Measurements from ENCODE around the gene EPHB2.

Gene EPHB2

DNA sequence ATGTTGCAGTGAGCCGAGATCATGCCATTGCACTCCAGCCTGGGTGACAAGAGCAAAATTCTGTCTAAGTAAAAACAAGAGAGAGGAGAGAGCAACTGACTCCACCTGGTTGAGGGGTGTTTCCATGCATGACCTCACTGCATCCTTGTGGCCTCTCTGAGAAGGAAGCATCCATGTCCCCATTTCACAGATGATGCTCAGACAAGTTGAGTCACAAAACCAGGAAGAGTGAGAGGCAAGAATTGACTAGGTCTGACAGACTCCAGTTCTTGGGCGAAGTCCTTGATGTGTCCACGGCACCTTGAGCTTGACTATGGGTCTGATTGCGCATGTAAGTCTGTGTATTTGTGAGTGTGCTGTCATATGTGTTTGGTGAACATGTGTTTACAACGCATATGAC, 156.2 kb downstream of the EPHB2 start:
- peaks cover 3% of the 10 kb centered on the region for H3K36me3 ChIP-seq (ENCODE audit: control insufficient read depth, insufficient read depth, low read length)
- H3K4me1 ChIP-seq (ENCODE audit: control insufficient read depth, insufficient read depth, low read length) = no peaks in the 10 kb centered on the region
- H3K9me3 ChIP-seq (ENCODE audit: control insufficient read depth, insufficient read depth, low read length) = no peaks in the 10 kb centered on the region
- H3K9ac ChIP-seq (ENCODE audit: low read depth, low read length) = no peak overlapping the region
- H3K4me3 ChIP-seq (ENCODE audit: low read depth, low read length) = no peak overlapping the region
- no peaks in the 10 kb centered on the region for H3K27me3 ChIP-seq (ENCODE audit: control insufficient read depth, insufficient read depth, low read length)

DNA sequence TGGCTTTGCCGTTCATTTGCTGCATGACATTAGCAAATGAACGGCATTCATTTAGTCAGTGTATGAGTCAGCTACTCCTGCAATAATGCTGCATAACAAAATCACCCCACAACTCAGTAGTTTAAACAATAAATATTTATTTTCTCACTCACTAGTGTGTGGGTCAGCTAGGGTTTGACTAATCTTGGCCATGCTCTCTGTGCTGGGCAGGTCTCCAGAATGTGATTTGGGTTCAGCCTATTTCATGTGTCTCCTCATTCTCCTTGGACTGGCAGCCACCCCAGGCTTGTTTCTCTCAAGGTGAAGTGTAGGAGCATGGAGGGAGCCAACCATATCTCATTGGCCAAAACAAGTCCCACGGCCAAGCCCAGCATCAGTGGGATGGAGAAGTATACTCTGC, 157.7 kb downstream of the EPHB2 start:
- Histone ChIP-seq H3K36me3 (ENCODE audit: control insufficient read depth, insufficient read depth, low read length) (peaks cover 3% of the 10 kb centered on the region), H3K4me3 (ENCODE audit: low read depth, low read length) (no peak overlapping the region), H3K9ac (ENCODE audit: low read depth, low read length) (no peak overlapping the region), H3K9me3 (ENCODE audit: control insufficient read depth, insufficient read depth, low read length) (no peaks in the 10 kb centered on the region), H3K4me1 (ENCODE audit: control insufficient read depth, insufficient read depth, low read length) (no peaks in the 10 kb centered on the region), H3K27me3 (ENCODE audit: control insufficient read depth, insufficient read depth, low read length) (no peaks in the 10 kb centered on the region)

DNA sequence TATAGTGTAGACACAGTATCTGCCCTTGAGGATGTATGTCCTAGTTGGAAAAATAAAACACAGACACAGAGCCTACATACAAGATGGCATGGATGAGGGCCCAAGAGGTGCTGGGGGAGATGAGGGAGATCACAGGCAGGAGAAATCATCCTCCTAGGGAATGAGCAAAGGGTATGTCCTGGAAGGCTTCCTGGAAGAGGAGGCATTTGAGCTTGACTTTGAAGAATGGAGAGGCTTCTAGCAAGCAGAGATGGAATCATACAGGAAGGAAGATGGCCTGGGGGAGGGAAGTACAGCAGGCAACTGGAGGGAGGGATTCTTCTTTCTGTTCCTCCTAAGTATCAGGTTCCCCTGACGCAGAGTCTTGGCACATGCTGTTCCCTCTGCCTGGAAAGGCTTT, 158.7 kb downstream of the EPHB2 start:
- H3K9me3 ChIP-seq (ENCODE audit: control insufficient read depth, insufficient read depth, low read length) = no peaks in the 10 kb centered on the region
- H3K27me3 ChIP-seq (ENCODE audit: control insufficient read depth, insufficient read depth, low read length) = no peaks in the 10 kb centered on the region
- H3K36me3 ChIP-seq (ENCODE audit: control insufficient read depth, insufficient read depth, low read length) = peaks cover 3% of the 10 kb centered on the region
- no peak overlapping the region for H3K4me3 ChIP-seq (ENCODE audit: low read depth, low read length)
- H3K4me1 ChIP-seq (ENCODE audit: control insufficient read depth, insufficient read depth, low read length) = no peaks in the 10 kb centered on the region
- H3K9ac ChIP-seq (ENCODE audit: low read depth, low read length) = no peak overlapping the region

DNA sequence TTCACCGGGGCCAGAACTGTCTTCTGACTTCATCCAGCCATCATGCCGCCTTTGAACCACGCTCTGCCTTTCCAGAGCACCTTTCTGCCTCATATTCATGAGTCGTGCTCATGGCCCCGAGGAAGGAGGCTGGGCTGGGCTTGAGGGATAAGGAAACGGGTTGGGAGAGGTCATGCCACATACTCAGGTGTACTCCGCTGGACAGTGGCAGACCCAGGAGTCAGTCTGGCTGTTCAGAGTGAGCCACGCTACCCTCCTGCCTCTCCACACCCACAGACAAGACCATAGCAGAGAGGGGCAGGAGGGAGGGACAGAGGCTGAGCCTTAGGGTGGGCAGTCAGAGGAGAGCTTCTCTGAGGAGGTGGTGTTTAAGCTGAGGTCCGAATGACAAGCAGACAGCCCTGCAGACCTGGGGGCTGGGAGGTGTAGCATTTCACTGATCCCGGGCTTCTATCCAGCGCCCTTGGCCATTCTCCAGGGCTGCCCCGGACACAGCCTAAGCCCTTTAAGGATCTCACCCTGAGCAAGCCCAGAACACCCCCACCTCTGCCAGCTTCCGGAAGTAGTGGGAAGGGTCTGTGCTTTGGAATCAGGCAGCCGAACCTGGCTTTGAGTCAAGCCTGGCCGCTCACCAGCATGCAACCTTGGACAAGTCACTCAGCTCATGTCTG, 159.7 kb downstream of the EPHB2 start:
- H3K27me3 ChIP-seq (ENCODE audit: control insufficient read depth, insufficient read depth, low read length) = no peaks in the 10 kb centered on the region
- no peaks in the 10 kb centered on the region for H3K4me1 ChIP-seq (ENCODE audit: control insufficient read depth, insufficient read depth, low read length)
- H3K4me3 ChIP-seq (ENCODE audit: low read depth, low read length) = no peak overlapping the region
- no peak overlapping the region for H3K9ac ChIP-seq (ENCODE audit: low read depth, low read length)
- no peaks in the 10 kb centered on the region for H3K9me3 ChIP-seq (ENCODE audit: control insufficient read depth, insufficient read depth, low read length)
- peaks cover 3% of the 10 kb centered on the region for H3K36me3 ChIP-seq (ENCODE audit: control insufficient read depth, insufficient read depth, low read length)

DNA sequence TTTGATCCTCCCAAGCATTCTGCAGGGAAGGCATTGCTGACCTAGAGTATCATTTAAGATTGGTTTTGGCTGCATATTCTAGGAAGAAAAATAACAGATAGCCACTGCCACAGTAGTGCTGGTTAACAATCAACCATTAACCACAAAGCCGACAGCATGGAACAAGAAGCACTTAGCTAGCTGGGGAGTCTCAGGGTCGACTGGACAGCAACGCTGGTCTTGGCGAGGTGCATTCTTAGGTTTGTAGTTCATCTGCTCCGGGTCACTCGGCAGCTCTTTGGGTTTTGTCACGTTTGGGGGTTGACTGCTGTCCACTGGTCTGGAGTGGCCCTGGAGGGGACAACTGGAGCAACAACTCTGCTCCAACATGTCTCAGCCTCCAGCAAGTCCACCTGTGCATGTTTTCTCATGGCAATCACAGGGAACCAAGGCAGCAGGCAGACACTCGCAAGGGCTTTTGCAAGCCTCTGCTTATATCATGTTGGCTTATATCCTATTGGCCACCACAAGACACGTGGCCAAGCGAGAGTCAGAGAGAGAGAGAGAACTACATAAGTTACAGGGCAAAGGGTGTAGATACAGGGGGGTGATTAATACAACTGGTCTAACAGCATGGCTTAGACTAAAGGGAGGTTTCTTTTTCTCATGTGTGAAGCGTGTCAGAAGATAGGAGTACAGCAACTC, 162.5 kb downstream of the EPHB2 start:
- Histone ChIP-seq H3K27me3 (ENCODE audit: control insufficient read depth, insufficient read depth, low read length) (no peaks in the 10 kb centered on the region), H3K36me3 (ENCODE audit: control insufficient read depth, insufficient read depth, low read length) (no peaks in the 10 kb centered on the region), H3K9me3 (ENCODE audit: control insufficient read depth, insufficient read depth, low read length) (no peaks in the 10 kb centered on the region), H3K9ac (ENCODE audit: low read depth, low read length) (no peak overlapping the region), H3K4me3 (ENCODE audit: low read depth, low read length) (no peak overlapping the region), H3K4me1 (ENCODE audit: control insufficient read depth, insufficient read depth, low read length) (no peaks in the 10 kb centered on the region)

- no peaks in the 10 kb centered on the region for H3K4me1 ChIP-seq (ENCODE audit: control insufficient read depth, insufficient read depth, low read length)
- H3K36me3 ChIP-seq (ENCODE audit: control insufficient read depth, insufficient read depth, low read length) = no peaks in the 10 kb centered on the region
- H3K9me3 ChIP-seq (ENCODE audit: control insufficient read depth, insufficient read depth, low read length) = no peaks in the 10 kb centered on the region
- no peaks in the 10 kb centered on the region for H3K27me3 ChIP-seq (ENCODE audit: control insufficient read depth, insufficient read depth, low read length)
- H3K9ac ChIP-seq (ENCODE audit: low read depth, low read length) = no peak overlapping the region
- H3K4me3 ChIP-seq (ENCODE audit: low read depth, low read length) = no peak overlapping the region
These were observed 164.1 kb downstream of the EPHB2 start for GRCh38 chr1:22874785-22875184.

DNA sequence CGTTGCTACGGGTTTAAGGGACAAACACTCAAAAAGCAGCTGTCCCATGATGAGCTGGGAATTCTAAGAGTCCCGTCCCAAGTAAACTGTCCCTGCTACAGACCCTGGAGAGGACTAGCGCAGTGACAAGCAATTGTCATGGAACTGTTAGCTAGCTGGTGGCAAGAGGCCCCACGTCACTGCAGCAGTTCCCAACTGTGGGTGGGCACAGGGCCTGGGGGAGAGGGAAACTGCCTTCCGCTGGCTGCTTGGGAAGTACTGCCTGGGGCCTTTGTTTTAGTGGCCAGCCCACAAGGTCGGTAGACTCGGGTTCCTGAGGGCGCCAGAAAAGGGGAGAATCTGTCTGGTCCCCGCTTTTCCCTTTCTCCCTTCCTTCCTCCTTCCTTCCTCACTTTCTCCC, 164.6 kb downstream of the EPHB2 start:
- Histone ChIP-seq H3K4me3 (ENCODE audit: low read depth, low read length) (no peak overlapping the region), H3K4me1 (ENCODE audit: control insufficient read depth, insufficient read depth, low read length) (no peaks in the 10 kb centered on the region), H3K9ac (ENCODE audit: low read depth, low read length) (no peak overlapping the region), H3K9me3 (ENCODE audit: control insufficient read depth, insufficient read depth, low read length) (no peaks in the 10 kb centered on the region), H3K36me3 (ENCODE audit: control insufficient read depth, insufficient read depth, low read length) (no peaks in the 10 kb centered on the region), H3K27me3 (ENCODE audit: control insufficient read depth, insufficient read depth, low read length) (no peaks in the 10 kb centered on the region)

DNA sequence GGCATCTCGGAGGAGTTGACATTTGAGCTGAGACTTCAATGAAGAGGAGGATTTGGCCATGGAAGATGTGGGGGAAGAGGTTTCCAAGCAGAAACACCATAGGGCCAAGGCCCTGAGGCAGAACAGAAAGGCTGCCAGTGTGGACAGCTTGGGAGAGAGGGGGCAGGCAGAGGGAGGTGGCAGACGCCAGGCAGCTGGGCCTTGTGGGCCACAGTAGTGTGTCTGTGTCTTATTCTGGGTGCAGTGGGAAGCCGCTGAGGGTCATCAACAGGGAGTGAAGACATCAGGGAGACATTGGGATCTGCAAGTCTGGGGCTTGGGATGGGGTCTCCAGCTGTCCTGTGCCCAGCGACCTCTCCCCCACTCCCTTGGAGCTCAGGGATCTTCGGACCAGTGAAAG, 165.2 kb downstream of the EPHB2 start:
- Histone ChIP-seq H3K4me3 (ENCODE audit: low read depth, low read length) (no peak overlapping the region), H3K9ac (ENCODE audit: low read depth, low read length) (no peak overlapping the region), H3K27me3 (ENCODE audit: control insufficient read depth, insufficient read depth, low read length) (no peaks in the 10 kb centered on the region), H3K36me3 (ENCODE audit: control insufficient read depth, insufficient read depth, low read length) (no peaks in the 10 kb centered on the region), H3K4me1 (ENCODE audit: control insufficient read depth, insufficient read depth, low read length) (no peaks in the 10 kb centered on the region), H3K9me3 (ENCODE audit: control insufficient read depth, insufficient read depth, low read length) (no peaks in the 10 kb centered on the region)

- Histone ChIP-seq H3K9me3 (ENCODE audit: control insufficient read depth, insufficient read depth, low read length) (no peaks in the 10 kb centered on the region), H3K4me3 (ENCODE audit: low read depth, low read length) (no peak overlapping the region), H3K4me1 (ENCODE audit: control insufficient read depth, insufficient read depth, low read length) (no peaks in the 10 kb centered on the region), H3K36me3 (ENCODE audit: control insufficient read depth, insufficient read depth, low read length) (no peaks in the 10 kb centered on the region), H3K9ac (ENCODE audit: low read depth, low read length) (no peak overlapping the region), H3K27me3 (ENCODE audit: control insufficient read depth, insufficient read depth, low read length) (no peaks in the 10 kb centered on the region)
These were observed 165.9 kb downstream of the EPHB2 start for GRCh38 chr1:22876359-22877111.

DNA sequence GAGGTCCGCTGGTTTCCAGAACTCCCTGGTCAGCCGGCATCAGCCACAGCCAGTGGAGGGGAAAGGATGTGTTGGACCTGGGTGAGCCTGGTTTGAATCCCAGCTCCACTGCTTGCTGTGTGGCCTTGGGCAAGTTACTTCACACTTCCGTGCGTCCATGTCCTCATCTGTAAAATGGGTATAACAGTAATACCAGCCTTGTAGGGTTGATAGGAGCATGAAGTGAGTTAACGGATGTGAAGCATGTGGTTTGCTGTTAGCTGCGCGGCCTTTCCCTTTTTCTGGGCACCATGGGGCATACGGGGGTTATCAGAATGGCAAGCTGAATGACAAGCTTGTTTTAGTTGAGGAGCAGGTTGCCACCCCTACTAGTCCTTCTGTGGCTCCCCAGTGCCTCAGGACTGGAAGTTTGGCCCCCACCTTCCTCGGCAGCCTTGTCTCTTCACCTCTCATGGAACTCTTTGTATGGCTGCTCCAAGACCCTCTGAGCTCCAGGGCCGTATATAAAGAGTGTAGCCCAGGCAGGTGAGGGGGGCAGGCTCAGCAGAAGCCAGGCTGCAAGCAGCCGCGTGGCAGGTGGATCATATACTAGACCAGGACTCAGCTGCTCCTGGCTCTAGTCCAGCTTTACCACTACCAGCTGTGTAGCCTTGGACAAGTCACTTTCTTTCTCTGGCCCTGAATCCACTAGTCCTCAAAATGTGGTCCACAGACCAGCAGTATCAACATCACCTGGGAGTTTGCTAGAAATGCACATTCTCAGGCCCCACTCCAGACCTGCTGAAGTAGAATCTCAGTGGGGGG, 166.7 kb downstream of the EPHB2 start:
- Histone ChIP-seq H3K9ac (ENCODE audit: low read depth, low read length) (no peak overlapping the region), H3K36me3 (ENCODE audit: control insufficient read depth, insufficient read depth, low read length) (no peaks in the 10 kb centered on the region), H3K4me3 (ENCODE audit: low read depth, low read length) (no peak overlapping the region), H3K9me3 (ENCODE audit: control insufficient read depth, insufficient read depth, low read length) (no peaks in the 10 kb centered on the region), H3K27me3 (ENCODE audit: control insufficient read depth, insufficient read depth, low read length) (no peaks in the 10 kb centered on the region), H3K4me1 (ENCODE audit: control insufficient read depth, insufficient read depth, low read length) (no peaks in the 10 kb centered on the region)

- Histone ChIP-seq H3K36me3 (ENCODE audit: control insufficient read depth, insufficient read depth, low read length) (no peaks in the 10 kb centered on the region), H3K27me3 (ENCODE audit: control insufficient read depth, insufficient read depth, low read length) (no peaks in the 10 kb centered on the region), H3K4me1 (ENCODE audit: control insufficient read depth, insufficient read depth, low read length) (no peaks in the 10 kb centered on the region), H3K9ac (ENCODE audit: low read depth, low read length) (no peak overlapping the region), H3K4me3 (ENCODE audit: low read depth, low read length) (no peak overlapping the region), H3K9me3 (ENCODE audit: control insufficient read depth, insufficient read depth, low read length) (no peaks in the 10 kb centered on the region)
These were observed 167.3 kb downstream of the EPHB2 start for GRCh38 chr1:22877980-22878379.

All from iPS-15b (cell line).